HG03135 (cell line): ENCODE measurements around the gene C2.
A peak's percentile ranks its signal among the peaks of the same experiment; 100 is the strongest.
"Not testable (repeated sequence)": the region's sequence is repeated elsewhere in the genome, so short reads cannot be mapped to it uniquely, and the experiment has no call there.

Source experiments
- ATAC-seq: cut with Tn5 transposase; IDR thresholded peaks from one replicate; pipeline ENCODE4 v1.9.1; 2021; ENCODE audit warnings: mild to moderate bottlenecking, moderate library complexity; ENCODE audit not compliant: unreplicated experiment

C2 gene

DNA sequence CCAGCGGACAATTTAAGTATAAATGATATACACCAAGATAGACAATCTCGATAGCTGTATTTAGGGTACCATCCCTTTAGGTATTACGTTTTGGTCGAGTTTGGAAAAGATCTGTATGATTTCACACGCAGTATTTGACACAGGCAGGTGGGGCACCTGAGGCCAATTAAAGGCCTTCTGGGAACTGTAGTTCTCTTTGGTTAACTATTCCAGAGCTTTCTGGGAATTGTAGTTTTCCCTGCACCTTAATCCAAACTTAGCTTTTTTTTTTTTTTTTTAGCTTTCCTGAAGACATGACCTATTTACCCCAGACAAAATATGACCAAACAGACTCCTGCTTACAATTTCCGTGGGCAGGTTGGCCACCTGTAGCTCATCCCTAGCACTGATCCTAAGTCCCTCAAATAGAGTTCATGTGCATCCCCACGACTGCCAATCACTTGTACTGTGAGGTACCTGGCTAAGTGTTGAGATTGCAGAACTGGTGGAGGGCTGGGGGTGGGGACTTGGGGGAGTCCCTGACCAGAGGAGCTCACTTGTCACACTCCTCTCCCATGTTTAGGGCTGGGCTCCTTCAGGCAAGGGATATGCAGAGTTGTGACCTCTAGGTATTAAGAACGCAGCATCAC lies 29.0 kb upstream of the C2 start:
- peak; percentile 22 for ATAC-seq

DNA sequence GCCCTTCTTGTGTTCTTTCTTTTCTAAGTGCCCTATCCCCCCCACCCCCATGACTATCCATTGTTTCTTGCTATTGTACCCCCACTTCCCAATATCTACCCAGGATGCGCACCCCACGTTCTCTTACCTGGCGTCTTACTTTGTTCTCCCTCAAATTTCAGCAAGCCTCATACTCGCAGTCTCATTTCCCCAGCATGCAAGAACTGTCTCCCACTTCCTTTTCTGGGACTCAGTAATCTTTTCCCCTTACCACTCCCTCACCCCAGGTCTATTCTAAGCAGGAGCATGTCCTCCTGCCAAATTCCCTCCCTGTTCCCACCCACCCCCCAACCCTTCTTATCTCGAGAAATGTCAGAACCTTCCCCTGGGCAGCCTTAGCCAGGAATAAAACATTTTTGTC lies 28.3 kb upstream of the C2 start:
- ATAC-seq: no peak

DNA sequence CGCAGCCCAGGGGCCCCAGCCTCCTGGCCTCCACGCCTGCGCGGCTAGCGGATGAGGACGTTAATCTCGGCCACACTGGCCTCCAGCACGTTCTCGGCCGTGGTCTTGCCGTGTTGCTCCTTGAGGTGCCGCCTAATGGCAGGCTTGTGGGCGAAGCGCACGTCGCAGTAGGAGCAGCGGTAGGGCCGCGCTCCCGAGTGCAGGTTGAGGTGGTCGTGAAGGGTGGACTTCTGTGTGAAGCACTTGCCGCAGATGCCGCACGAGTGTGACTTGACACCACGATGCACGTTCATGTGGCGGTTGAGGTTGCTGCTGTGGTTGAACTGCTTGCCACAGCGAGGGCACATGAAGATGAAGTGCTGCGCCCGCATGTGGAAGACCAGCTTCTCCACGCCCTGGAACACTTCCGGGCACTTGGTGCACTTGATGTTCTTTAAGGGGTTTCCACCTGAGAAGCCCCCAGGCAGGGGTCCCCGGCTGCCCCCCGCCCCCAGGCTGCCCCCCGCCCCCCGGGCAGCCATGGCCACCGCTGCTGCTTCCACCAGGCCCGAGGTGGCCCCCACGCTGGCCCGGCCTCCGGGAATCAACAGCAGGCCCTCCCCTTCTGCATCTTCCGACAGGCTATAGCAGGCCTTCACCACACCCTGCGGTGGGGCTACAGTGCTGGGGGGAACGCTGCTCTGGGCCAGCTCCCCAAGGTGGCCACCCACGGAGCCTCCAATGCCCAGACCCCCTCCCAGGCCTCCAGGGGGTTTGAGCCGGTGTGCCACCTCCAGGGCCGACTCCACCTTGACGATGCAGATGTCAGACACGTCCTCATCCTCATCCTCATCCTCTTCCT lies 27.4 kb upstream of the C2 start:
- no peak for ATAC-seq

DNA sequence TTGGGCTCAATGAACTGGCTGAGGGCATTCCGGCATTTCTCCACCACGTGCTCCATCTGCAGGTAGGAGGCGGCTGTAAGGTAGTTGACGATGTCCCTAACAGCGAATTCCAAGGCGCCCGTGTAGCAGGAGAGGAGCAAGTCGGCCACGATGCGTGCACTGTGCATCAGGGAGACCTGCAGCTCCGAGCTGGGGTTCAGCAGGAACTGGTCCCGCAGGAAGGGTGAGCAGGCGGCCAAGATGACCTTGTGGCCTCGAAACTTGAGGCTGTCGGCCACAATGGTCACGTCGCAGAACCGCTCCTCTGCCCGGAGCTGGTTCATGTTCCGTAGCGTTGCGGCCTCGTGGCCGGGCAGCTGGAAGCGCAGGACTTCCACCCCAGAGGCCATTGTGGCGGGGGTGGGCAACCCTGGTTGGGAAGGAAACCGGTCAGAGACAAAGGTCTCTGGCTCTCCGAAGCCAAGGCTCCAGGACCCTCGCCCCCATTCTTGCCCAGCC lies 26.6 kb upstream of the C2 start:
- no peak for ATAC-seq

DNA sequence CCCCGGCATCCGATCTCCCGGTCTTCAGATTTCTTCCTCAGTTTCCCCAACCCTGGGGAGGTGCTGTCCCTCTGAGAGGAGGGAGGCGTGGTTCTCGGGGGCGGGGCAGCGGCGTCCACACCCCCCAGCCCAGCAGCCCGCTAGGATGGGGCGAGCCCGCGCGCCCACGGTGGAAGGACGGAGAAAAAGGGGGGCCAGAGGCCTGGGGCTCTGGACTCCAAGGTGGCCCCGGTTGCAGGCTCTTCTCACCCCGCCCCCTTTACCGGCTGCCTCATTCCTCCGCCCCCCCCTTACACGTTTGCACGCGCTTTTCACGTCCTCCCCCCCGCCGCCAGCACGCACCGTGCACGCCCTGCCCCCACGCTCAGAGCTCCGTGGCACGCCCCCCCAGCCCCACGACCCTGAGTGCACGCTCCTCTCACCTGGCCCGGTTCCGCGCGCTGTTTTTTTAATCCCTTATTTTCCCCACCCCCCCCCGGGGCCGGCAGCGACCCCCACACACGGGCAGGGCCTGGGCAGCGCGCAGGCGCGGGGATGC lies 26.0 kb upstream of the C2 start:
- ATAC-seq: no peak

DNA sequence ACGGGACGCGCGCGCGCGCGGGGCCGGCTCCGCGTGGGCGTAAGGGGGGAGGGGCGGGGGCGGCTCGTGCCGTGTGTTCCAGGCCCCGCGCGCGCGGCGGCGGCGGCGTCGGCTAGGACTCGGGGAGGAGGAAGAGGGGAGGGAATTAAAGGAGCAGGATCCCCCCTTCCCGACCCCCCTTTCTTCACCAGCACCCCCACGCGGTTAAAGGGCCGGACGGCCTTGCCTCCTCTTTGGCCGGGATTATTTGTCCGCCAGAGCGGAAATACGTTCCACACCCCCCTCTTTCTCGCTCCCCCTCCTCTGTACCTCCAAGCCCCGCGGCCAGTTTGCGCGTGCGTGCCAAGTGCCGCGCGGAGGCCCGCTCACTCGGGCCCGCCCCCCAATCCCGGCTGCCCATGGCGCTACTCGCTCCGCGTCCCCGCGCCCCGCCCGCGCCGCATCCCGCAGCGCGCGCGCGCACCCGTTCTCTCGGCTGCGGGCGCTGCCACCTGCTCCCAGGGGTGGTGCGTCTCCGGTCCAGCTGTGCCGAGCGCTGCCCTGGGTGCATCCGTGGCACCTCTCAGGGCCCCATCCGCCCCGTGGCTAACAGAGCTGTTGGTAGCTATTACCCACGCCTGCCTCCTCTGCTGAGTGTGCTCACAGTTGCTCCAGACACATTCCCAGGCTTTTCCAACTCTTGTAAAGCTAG lies 25.4 kb upstream of the C2 start, which contains the start of gene ZBTB12:
Gene ZBTB12 (minus strand): TSS at position 134 of the 691 bp plus-strand sequence. CDS start 781 bp downstream, outside the sequence.
- ATAC-seq: no peak

DNA sequence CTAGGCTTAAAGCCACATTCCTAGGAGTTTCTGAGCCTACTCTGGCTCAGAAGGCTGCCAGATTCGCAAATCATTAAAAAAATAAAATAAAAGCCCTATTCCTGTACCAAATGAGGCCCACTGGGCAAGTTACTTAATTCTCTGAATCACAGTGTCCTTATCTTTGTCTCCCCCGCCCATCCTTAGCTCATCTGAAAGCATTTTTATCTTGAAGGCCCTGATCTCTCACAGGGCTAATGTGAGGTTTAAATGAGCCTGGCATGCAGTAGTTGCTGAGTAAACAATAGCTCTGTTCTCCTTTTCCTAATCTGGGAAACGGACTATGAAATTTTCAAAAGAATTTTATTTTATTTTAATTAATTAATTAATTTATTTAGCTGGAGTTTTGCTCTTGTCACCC lies 23.6 kb upstream of the C2 start:
- ATAC-seq: no peak

DNA sequence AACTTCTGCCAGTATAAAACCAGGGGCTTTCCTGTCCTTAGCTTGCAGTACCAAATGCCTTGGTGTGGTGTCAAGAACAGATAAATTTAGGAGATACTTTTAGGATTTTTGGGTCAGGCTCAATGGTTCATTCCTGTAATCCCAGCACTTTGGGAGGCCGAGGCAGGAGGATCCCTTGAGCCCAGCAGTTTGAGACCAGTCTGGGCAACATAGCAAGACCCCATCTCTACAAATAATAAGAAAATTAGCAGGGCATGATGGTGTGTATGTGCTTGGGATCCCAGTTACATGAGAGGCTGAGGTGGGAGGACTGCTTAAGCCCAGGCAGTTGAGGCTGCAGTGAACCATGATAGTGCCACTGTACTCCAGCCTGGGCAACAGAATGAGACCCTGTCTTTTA lies 22.5 kb upstream of the C2 start:
- no peak for ATAC-seq

DNA sequence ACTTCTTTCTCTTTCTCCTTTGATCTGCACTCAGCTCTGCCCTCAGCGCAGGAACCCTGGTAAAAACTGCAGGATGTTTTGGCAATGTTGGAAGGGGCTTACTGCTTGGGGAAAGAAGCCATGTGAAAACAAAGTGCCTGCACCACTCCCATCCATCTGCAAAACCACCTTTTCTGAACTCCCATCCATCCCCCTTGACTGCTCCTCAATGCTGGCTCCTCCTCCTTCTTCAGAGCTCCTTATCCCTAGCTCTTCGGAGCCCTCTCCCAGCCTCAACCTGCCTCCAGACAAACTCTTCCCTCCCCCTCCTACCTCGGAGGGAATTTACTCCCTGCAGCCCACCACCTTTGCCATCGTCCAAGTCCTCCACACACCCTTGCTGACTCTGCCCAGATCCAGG lies 21.4 kb upstream of the C2 start:
- ATAC-seq: no peak

DNA sequence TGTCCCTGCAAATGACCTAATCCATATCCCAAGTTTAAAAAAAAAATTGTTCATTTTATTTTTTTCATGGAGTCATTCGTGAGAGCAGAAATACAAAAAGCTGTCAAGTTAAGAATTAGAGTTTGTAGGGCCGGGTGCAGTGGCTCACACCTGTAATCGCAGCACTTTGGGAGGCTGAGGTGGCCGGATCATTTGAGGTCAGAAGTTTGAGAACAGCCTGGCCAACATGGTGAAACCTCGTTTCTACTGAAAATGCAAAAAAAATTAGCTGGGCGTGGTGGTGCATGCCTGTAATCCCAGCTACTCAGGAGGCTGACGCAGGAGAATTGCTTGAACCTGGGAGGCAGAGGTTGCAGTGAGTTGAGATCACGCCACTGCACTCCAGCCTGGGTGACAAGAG lies 20.8 kb upstream of the C2 start:
- ATAC-seq: not testable (repeated sequence)

DNA sequence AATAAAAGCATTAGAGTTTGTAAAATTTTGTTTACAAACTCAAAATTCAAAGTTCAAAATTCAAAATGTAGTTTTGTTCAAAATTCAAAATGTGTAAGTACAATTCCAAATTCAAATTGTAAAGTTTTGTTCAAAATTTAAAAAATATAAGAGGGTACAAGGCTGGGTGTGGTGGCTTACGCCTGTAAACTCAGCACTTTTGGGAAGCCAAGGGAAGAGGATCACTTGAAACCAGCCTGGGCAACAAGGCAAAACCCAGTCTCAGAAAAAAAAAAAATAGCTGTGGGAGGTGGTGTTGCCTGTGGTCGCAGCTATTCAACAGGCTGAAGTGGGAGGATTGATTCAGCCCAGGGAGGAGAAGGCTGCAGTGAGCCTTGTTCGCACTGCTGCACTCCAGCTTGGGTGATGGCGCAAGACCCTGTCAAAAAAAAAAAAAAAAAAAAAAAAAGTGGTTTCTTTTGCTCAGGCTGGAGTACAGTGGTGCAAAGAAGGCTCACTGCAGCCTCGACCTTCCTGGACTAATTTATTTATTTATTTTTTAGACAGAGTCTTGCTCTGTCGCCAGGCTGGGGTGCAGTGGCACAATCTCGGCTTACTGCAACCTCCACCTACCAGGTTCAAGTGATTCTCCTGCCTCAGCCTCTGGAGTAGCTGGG lies 20.2 kb upstream of the C2 start:
- no peak for ATAC-seq

DNA sequence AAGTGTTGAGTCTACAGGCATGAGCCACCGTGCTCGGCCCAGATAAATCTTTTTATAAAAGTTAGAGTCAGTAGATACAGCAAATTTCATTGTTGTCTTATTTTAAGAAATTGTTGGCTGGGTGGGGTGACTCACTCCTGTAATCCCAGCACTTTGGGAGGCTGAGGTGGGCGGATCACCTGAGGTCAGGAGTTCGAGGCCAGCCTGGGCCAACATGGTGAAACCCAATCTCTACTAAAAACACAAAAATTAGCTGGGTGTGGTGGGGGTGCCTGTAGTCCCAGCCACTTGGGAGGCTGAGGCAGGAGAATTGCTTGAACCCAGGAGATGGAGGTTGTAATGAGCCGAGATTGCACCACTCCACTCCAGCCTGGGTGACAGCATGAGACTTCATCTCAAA lies 19.3 kb upstream of the C2 start:
- not testable (repeated sequence) for ATAC-seq

DNA sequence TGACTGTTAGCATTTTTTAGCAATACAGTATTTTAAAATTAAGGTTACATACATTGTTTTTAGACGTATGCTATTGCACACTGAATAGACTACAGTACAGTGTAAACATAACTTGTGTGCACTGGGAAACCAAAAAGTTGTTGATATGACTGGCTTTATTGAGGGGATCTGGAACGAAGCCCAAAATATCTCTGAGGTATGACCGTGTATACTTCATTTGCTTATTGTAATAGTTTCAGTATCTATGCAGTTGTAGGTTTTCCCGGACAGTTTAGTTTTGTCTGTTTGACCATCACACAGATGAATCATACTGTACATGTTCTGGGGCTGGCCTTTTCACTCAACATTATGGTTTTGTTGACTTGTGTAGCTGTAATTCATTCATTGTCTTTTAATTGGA lies 18.7 kb upstream of the C2 start:
- ATAC-seq: peak; percentile 70

DNA sequence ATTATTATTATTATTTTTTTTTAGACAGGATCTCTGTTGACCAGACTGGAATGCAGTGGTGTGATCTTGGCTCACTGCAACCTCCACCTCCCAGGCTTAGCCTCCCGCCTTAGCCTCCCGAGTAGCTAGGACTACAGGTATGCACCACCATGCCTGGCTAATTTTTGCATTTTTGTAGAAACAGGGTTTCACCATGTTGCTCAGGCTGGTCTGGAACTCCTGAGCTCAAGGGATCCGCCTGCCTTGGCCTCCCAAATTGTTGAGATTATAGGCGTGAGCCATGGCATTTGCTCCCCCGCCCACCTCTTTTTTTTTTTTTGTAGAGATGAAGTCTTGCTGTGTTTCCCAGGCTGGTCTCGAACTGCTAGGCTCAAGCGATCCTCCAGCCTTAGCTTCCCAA lies 18.2 kb upstream of the C2 start:
- not testable (repeated sequence) for ATAC-seq

DNA sequence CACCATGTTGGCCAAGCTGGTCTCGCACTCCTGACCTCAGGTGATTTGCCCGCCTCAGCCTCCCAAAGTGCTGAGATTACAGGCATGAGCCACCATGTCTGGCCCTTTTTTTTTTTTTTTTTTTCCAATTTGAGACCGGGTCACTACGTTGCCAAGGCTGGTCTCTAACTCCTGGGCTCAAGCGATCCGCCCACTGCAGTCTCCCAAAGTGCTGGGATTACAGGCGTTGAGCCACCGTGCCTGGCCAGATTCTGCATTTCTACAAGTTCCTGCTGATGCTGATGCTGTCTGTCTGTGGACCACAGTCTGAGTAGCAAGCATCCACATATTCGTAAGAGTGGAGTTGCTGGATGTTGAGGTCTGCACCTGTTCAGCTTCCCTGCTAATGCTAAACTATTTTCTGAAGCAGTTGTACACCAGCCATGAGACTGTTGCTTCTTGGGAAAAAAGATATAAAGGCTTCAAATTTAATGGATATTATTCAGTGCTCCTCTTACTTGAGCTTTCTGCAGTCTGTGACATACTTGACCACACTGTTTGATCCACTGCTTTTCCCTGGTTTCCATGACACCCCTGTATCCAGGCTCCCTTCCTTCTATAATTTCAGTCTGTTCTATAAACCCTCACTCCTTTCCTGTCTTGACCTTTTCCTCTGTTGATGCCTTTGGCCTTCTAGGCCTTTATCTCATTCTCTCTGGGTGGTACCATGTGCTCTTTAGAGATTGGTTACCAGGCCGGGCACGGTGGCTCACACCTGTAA lies 15.5 kb upstream of the C2 start:
- ATAC-seq: no peak

DNA sequence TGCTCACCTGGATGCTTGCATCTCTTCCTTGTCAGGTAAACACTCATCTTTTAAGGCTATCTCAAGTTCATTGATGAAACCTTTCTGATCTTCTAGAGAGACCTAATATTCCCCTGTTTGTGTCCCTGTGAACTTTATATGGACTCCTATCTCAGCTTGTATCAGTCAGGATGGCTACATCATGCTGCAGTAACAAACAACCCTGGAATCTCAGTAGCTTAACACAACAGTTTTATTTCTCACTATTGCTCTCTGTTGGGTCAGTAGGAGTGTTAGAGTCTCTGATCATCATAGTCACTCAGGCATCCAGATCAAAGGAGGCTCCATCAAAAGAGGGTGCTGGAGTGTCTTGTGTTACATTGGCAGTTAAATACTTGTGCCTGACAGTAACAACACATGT lies 12.2 kb upstream of the C2 start:
- no peak for ATAC-seq

DNA sequence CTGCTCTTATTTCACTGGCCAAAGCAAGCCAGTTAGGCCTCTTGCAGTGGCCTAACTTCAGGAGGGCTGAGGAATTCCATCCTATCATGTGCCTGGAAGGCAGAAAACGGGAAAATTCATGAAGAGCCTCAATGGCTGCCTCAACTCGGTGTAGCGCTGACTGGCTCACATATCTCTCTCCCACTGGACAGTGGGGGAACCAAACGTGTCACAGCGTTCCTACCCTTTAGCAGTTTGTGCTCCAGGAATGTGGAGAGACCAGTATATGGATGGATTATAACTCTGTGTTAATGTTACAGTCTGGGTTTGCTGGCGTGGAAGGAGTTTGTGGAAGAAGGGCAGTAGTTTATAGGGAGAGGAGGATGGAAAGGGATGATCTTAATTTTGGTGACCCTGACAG lies 11.8 kb upstream of the C2 start:
- ATAC-seq: no peak

DNA sequence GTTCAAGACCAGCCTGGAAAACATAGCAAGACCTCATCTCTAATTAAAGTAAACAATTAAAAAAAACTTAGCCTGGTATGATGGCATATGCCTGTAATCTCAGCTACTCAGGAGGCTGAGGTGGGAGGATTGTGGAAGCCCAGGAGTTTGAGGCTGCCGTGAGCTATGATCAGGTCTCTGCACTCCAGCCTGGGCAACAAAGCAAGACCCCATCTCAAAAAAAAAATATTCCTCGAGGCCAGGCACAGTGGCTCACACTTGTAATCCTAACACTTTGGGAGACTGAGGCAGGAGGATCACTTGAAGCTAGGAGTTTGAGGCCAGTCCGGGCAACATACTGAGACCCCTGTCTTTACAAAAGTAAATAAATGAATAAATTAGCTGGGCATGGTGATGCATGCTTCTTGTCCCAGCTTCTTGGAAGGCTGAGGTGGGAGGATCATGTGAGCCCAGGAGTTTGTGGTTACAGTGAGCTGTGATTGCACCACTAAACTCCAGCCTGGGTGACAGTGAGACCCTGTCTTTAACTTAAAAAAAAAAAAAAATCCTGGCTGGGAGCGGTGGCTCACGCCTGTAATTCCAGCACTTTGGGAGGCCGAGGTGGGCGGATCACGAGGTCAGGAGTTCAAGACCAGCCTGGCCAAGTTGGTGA lies 9.3 kb upstream of the C2 start:
- no peak for ATAC-seq

DNA sequence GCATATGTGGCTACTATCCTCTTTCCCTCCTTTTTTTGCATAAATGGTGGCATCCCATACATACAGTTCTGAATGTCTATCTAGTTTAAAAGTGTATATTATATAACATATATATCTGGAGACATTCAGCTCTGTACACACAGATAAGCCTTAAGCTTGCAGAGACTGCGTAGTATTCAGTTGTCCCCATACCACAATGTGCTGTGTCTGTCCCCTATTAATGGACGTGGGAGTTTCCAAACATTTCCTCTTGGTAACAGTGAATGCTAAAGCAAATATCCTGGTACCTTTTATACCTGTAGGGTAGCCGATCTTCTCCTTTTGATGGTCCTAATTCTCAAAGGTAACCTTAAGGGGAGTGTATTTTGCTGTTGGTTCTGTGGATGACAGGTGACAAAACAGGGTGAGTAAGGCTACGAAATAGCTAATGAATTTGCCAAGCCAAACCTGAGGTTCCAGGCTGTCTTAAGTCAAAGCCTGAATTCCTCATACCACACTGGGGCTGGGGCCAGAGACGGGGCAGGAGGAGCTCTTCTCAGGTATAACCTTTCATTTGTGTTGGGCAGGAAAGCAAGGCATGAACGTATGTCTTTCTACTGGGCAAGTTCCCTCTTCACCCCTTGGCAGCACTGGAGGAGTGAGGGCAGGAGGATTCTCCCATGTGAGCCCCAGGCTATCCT lies 7.8 kb upstream of the C2 start:
- no peak for ATAC-seq
